Prostate gland (tissue), 2 donors: ENCODE data around the gene FAM193B.

Source experiments
- POLR2A ChIP-seq: fragments of 450-650 bp; IDR thresholded peaks from one replicate; pipeline ENCODE4 v1.6.1; 2016; ENCODE audit warnings: antibody characterized with exemption, mild to moderate bottlenecking
- TF ChIP-seq, protein P1 (sequence below), 4 experiments: fragments of 200-600 bp in 2 of 4; fragments of 450-650 bp in 2 of 4; sonication (generic) in 2 of 4; IDR thresholded peaks; 1 replicate in 3 of 4; 2 replicates in 1 of 4; pipeline ENCODE4 v1.5.1; 2016 to 2019; ENCODE audit warnings: antibody characterized with exemption in 4 of 4, mild to moderate bottlenecking in 2 of 4, moderate library complexity in 2 of 4

DNA sequence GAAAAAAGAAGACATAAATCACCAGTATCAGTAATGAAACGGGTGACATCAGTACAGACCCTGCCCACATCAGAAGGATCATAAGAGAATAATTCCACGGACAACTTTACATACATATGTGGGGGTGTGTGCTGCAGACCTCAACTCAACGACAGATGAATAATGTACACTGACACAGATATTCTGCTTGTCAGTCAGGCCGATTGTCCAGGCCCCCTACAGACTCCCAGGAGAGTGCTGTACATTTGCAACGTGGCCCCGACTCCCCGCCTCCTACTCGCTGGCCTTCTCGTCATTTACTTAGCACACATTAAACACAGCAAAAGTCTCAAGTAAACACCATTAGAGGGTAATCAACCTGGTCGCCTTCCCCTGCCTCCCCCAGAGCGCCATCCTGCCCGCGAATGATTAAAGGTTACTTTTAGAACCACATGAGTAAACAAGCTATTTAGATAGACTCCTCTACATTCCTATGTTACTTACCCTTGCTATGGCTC, 34.1 kb upstream of the FAM193B start:
- TF ChIP-seq, protein P1, sequence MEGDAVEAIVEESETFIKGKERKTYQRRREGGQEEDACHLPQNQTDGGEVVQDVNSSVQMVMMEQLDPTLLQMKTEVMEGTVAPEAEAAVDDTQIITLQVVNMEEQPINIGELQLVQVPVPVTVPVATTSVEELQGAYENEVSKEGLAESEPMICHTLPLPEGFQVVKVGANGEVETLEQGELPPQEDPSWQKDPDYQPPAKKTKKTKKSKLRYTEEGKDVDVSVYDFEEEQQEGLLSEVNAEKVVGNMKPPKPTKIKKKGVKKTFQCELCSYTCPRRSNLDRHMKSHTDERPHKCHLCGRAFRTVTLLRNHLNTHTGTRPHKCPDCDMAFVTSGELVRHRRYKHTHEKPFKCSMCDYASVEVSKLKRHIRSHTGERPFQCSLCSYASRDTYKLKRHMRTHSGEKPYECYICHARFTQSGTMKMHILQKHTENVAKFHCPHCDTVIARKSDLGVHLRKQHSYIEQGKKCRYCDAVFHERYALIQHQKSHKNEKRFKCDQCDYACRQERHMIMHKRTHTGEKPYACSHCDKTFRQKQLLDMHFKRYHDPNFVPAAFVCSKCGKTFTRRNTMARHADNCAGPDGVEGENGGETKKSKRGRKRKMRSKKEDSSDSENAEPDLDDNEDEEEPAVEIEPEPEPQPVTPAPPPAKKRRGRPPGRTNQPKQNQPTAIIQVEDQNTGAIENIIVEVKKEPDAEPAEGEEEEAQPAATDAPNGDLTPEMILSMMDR (IDR thresholded peaks at IDR 0.05), result no peak
- TF ChIP-seq POLR2A, result no peak
